ENCODE results near the gene PSMC3.

PSMC3 gene

DNA sequence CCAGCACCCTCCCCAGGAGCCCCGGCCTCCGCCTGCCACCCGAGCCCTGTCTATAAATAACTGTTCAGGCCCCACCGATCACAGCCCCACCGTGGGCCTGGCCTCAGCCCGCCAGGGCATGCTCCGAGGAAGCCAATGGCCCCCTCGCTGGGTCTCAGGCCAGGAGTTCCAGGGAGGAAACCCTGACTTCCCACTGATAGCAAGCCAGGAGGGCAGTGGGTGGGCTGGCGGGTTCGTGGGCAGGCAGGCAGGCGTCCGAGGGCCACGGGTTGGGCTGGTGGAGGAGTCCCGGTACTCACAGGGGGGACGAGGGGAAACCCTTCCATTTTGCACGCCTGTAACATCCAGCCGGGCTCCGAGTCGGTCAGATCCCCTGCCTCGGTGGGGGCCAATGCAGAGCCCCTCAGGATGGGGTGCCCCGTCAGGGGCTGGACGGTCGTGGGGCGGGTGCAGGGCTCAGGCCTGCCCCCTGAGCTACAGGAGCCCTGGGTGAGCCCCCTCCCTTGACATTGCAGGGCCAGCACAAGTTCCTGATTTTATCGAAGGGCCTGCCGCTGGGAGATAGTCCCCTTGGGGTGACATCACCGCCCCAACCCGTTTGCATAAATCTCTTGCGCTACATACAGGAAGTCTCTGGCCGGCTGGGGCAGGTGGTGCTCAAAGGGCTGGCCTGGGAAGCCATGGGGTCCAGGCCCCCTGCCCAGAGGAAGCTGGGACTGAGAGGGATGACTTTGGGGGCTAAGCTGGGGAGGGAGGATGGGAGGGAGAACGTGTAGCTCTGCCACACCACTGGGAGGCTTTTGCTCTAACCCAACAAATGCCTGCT, 48.0 kb downstream of the PSMC3 start, which contains the start of gene SPI1:
SPI1 (minus strand) TSS at position 538 of the 826 bp plus-strand sequence; CDS start at position 344, 194 bp downstream.
- Histone ChIP-seq H3K4me3 (ENCODE audit: low read length) (peak within 1 kb of the TSS; percentile 97), H3K4me2 (ENCODE audit: low read length) (peak within 1 kb of the TSS; percentile 96), H3K4me1 (ENCODE audit: control insufficient read depth, low read length) (peaks cover 56% of the 10 kb centered on the region), H3K79me2 (ENCODE audit: control insufficient read depth, low read length) (peaks cover 54% of the 10 kb centered on the region), H3K27me3 (ENCODE audit: control insufficient read depth, low read length) (no peaks in the 10 kb centered on the region), H3K9me3 (ENCODE audit: control insufficient read depth, insufficient read depth, low read length) (no peaks in the 10 kb centered on the region), H3K36me3 (ENCODE audit: control insufficient read depth, low read length) (peaks cover 45% of the 10 kb centered on the region), H3K9me2 (replicated peaks; ENCODE audit: control insufficient read depth, low read length) (no peaks in the 10 kb centered on the region), H3K27ac (ENCODE audit: low read depth, low read length) (peak within 1 kb of the TSS; percentile 78), H4K20me1 (ENCODE audit: control insufficient read depth, insufficient read depth, low read depth, low read length) (no peaks in the 10 kb centered on the region), H3F3A (ENCODE audit: control insufficient read depth, insufficient read depth) (no peaks in the 10 kb centered on the region)
- TF ChIP-seq, protein P1, sequence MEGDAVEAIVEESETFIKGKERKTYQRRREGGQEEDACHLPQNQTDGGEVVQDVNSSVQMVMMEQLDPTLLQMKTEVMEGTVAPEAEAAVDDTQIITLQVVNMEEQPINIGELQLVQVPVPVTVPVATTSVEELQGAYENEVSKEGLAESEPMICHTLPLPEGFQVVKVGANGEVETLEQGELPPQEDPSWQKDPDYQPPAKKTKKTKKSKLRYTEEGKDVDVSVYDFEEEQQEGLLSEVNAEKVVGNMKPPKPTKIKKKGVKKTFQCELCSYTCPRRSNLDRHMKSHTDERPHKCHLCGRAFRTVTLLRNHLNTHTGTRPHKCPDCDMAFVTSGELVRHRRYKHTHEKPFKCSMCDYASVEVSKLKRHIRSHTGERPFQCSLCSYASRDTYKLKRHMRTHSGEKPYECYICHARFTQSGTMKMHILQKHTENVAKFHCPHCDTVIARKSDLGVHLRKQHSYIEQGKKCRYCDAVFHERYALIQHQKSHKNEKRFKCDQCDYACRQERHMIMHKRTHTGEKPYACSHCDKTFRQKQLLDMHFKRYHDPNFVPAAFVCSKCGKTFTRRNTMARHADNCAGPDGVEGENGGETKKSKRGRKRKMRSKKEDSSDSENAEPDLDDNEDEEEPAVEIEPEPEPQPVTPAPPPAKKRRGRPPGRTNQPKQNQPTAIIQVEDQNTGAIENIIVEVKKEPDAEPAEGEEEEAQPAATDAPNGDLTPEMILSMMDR (IDR thresholded peaks at IDR 0.05; ENCODE audit: low read depth, low read length, poor library complexity, severe bottlenecking): no peak
- no peak for TF ChIP-seq EZH2phosphoT487 (IDR thresholded peaks at IDR 0.05; ENCODE audit: borderline replicate concordance, low read length)

- Histone ChIP-seq H3K9me3 (ENCODE audit: control insufficient read depth, insufficient read depth, low read length) (no peaks in the 10 kb centered on the region), H3K27me3 (ENCODE audit: control insufficient read depth, low read length) (no peaks in the 10 kb centered on the region), H3K9me2 (replicated peaks; ENCODE audit: control insufficient read depth, low read length) (no peaks in the 10 kb centered on the region), H3K4me1 (ENCODE audit: control insufficient read depth, low read length) (peaks cover 50% of the 10 kb centered on the region), H3K4me2 (ENCODE audit: low read length) (peak overlapping the region; percentile 96), H3K36me3 (ENCODE audit: control insufficient read depth, low read length) (peaks cover 50% of the 10 kb centered on the region), H4K20me1 (ENCODE audit: control insufficient read depth, insufficient read depth, low read depth, low read length) (no peaks in the 10 kb centered on the region), H3K79me2 (ENCODE audit: control insufficient read depth, low read length) (peaks cover 59% of the 10 kb centered on the region), H3K27ac (ENCODE audit: low read depth, low read length) (peak overlapping the region; percentile 78), H3K4me3 (ENCODE audit: low read length) (peak overlapping the region; percentile 97), H3F3A (ENCODE audit: control insufficient read depth, insufficient read depth) (no peaks in the 10 kb centered on the region)
- TF ChIP-seq EZH2phosphoT487 (IDR thresholded peaks at IDR 0.05; ENCODE audit: borderline replicate concordance, low read length): no peak
- TF ChIP-seq, protein P1 (IDR thresholded peaks at IDR 0.05; ENCODE audit: low read depth, low read length, poor library complexity, severe bottlenecking): no peak
Measured at GRCh38 chr11:47377571-47378009, 48.6 kb downstream of the PSMC3 start.

GRCh38 chr11:47376525-47377371, 49.5 kb downstream of the PSMC3 start:
- Histone ChIP-seq H3K4me2 (ENCODE audit: low read length) (peak overlapping the region; percentile 96), H3K9me3 (ENCODE audit: control insufficient read depth, insufficient read depth, low read length) (no peaks in the 10 kb centered on the region), H3K36me3 (ENCODE audit: control insufficient read depth, low read length) (peaks cover 59% of the 10 kb centered on the region), H3K9me2 (replicated peaks; ENCODE audit: control insufficient read depth, low read length) (no peaks in the 10 kb centered on the region), H3K4me3 (ENCODE audit: low read length) (peak overlapping the region; percentile 97), H3F3A (ENCODE audit: control insufficient read depth, insufficient read depth) (no peaks in the 10 kb centered on the region), H3K27ac (ENCODE audit: low read depth, low read length) (peak overlapping the region; percentile 78), H3K27me3 (ENCODE audit: control insufficient read depth, low read length) (no peaks in the 10 kb centered on the region), H3K4me1 (ENCODE audit: control insufficient read depth, low read length) (peaks cover 46% of the 10 kb centered on the region), H4K20me1 (ENCODE audit: control insufficient read depth, insufficient read depth, low read depth, low read length) (no peaks in the 10 kb centered on the region), H3K79me2 (ENCODE audit: control insufficient read depth, low read length) (peaks cover 63% of the 10 kb centered on the region)
- TF ChIP-seq, protein P1 (IDR thresholded peaks at IDR 0.05; ENCODE audit: low read depth, low read length, poor library complexity, severe bottlenecking): peak; percentile 53
- TF ChIP-seq EZH2phosphoT487 (IDR thresholded peaks at IDR 0.05; ENCODE audit: borderline replicate concordance, low read length): no peak
